ENCODE results near the gene HECW1.

DNA sequence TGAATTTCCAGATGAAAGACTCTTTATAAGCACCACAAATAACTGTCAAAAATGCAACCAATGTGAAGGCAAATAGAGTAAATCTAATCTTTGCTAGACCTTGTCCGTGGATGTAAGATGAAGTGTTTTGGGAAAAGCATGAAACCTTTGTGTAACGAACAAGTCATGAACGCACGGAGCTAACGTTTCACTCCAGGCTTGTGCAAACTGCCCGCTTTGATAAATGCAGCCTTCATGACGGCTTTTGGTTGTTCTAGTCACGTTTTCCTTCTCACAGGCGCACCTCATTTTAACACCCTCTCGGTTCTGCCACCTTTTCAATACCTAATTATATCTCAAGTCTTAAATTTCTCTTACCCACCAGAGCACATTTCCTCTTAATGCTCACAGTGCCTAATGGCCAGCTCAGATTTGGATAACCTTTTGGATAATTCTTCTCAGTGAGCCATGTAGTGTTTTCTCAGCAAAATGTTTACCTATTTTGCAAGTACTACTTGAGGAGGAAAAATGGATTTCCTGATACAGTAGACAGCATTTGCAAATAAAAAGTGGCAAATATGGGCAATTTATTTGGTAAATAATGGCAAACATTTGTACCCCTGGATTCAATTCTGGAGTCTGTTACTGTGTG, 63.2 kb downstream of the HECW1 start:
- TF ChIP-seq, protein P1, sequence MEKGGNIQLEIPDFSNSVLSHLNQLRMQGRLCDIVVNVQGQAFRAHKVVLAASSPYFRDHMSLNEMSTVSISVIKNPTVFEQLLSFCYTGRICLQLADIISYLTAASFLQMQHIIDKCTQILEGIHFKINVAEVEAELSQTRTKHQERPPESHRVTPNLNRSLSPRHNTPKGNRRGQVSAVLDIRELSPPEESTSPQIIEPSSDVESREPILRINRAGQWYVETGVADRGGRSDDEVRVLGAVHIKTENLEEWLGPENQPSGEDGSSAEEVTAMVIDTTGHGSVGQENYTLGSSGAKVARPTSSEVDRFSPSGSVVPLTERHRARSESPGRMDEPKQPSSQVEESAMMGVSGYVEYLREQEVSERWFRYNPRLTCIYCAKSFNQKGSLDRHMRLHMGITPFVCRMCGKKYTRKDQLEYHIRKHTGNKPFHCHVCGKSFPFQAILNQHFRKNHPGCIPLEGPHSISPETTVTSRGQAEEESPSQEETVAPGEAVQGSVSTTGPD (CRISPR knock-in tag; IDR thresholded peaks at IDR 0.05): no peak
- TF ChIP-seq ZNF34 (CRISPR knock-in tag; IDR thresholded peaks at IDR 0.05; ENCODE audit: borderline replicate concordance) (no peak), CHD2 (IDR thresholded peaks at IDR 0.05; ENCODE audit: low read depth, low read length) (no peak)

All from HepG2 (cell line).